GM21447 (cell line): ENCODE data around the gene LRRC26.

Source experiments
- ATAC-seq: cut with Tn5 transposase; IDR thresholded peaks from one replicate; pipeline ENCODE4 v1.9.1; 2021; ENCODE audit not compliant: unreplicated experiment

The LRRC26 gene

GRCh38 chr9:137184881-137185660 is 15.2 kb upstream of the LRRC26 start:
- ATAC-seq = no peak

GRCh38 chr9:137183980-137184595 is 14.2 kb upstream of the LRRC26 start:
- no peak for ATAC-seq

GRCh38 chr9:137182836-137183235 is 13.0 kb upstream of the LRRC26 start:
- ATAC-seq = no peak

- ATAC-seq = no peak
These were observed 11.8 kb upstream of the LRRC26 start for GRCh38 chr9:137181680-137182079.

GRCh38 chr9:137180491-137180890 is 10.6 kb upstream of the LRRC26 start:
- ATAC-seq = no peak

GRCh38 chr9:137179761-137180160 is 9.9 kb upstream of the LRRC26 start:
- no peak for ATAC-seq

GRCh38 chr9:137178939-137179630 is 9.2 kb upstream of the LRRC26 start:
- no peak for ATAC-seq

GRCh38 chr9:137178201-137178938 is 8.5 kb upstream of the LRRC26 start:
- no peak for ATAC-seq

- ATAC-seq = no peak
These were observed 6.7 kb upstream of the LRRC26 start for GRCh38 chr9:137176302-137177182.

GRCh38 chr9:137175345-137175961 is 5.6 kb upstream of the LRRC26 start:
- no peak for ATAC-seq

GRCh38 chr9:137174722-137175293 is 5.0 kb upstream of the LRRC26 start:
- ATAC-seq = no peak

- ATAC-seq = no peak
These were observed 4.2 kb upstream of the LRRC26 start for GRCh38 chr9:137173796-137174664.

GRCh38 chr9:137172901-137173795 is 3.3 kb upstream of the LRRC26 start:
- no peak for ATAC-seq

GRCh38 chr9:137171149-137171900 is 1.5 kb upstream of the LRRC26 start:
- ATAC-seq = no peak

GRCh38 chr9:137170486-137171148 is 766 bp upstream of the LRRC26 start:
- no peak for ATAC-seq
